Liver (tissue), 9 donors: Measurements from ENCODE around the gene COL20A1. TPM values are rescaled to one million over a fixed set of nuclear protein-coding genes. Genes with fewer than 3 reads are reported as not detected.

Source experiments
- DNase-seq: peaks from one replicate; pipeline ENCODE4 v3.0.0-alpha.2; 2017; ENCODE audit warnings: low spot score
- H3K27ac ChIP-seq, 2 donors: one replicate each; pipeline ENCODE4 v1.7.0; 2013; ENCODE audit warnings: inconsistent platforms in 2 of 2, low read length in 2 of 2, control low read depth in 1 of 2, low read depth in 1 of 2, mild to moderate bottlenecking in 1 of 2
- H3K27me3 ChIP-seq, 4 donors: one replicate each; pipeline versions ENCODE4 v1.6.1 to v1.7.0; 2013; ENCODE audit warnings: low read length in 3 of 4, inconsistent platforms in 1 of 4, mild to moderate bottlenecking in 1 of 4, moderate library complexity in 1 of 4; ENCODE audit not compliant: control insufficient read depth in 4 of 4, insufficient read depth in 4 of 4
- H3K36me3 ChIP-seq, 4 donors: one replicate each; pipeline versions ENCODE4 v1.6.1 to v1.7.0; 2013; ENCODE audit warnings: low read length in 3 of 4, mild to moderate bottlenecking in 3 of 4, low read depth in 1 of 4, moderate library complexity in 1 of 4; ENCODE audit not compliant: control insufficient read depth in 4 of 4, insufficient read depth in 3 of 4
- H3K4me1 ChIP-seq, 4 donors: one replicate each; pipeline versions ENCODE4 v1.6.1 to v1.7.0; 2013; ENCODE audit warnings: low read length in 3 of 4, mild to moderate bottlenecking in 3 of 4, moderate library complexity in 1 of 4; ENCODE audit not compliant: control insufficient read depth in 4 of 4, insufficient read depth in 4 of 4
- H3K4me3 ChIP-seq, 3 donors: one replicate each; pipeline versions ENCODE4 v1.6.1 to v1.7.0; 2013; ENCODE audit warnings: low read length in 3 of 3, control low read depth in 1 of 3, low read depth in 1 of 3, mild to moderate bottlenecking in 1 of 3
- H3K9ac ChIP-seq, 2 donors: one replicate each; pipeline ENCODE4 v1.7.0; 2013; ENCODE audit warnings: low read length in 2 of 2, mild to moderate bottlenecking in 2 of 2, moderate library complexity in 2 of 2, control low read depth in 1 of 2, low read depth in 1 of 2
- H3K9me3 ChIP-seq, 4 donors: one replicate each; pipeline versions ENCODE4 v1.6.1 to v1.7.0; 2013; ENCODE audit warnings: low read length in 3 of 4; ENCODE audit not compliant: control insufficient read depth in 4 of 4
- ATF3 ChIP-seq: IDR thresholded peaks from 2 replicates; pipeline ENCODE4 v1.6.1; 2016; ENCODE audit warnings: antibody characterized with exemption
- CTCF ChIP-seq: fragments of 150-350 bp; IDR thresholded peaks from 2 replicates; pipeline ENCODE4 v1.5.1; 2017; ENCODE audit warnings: improper control_type of control experiment, low read depth, low read length; ENCODE audit not compliant: missing input control
- EGR1 ChIP-seq, 2 donors: IDR thresholded peaks; 2 replicates each; pipeline ENCODE4 v1.6.1; 2016 to 2018; ENCODE audit warnings: antibody characterized with exemption in 2 of 2, low read depth in 2 of 2
- FOXA1 ChIP-seq: IDR thresholded peaks from 2 replicates; pipeline ENCODE4 v1.6.1; 2016; ENCODE audit warnings: antibody characterized with exemption
- FOXA2 ChIP-seq: IDR thresholded peaks from 2 replicates; pipeline ENCODE4 v1.6.1; 2016; ENCODE audit warnings: antibody characterized with exemption
- GABPA ChIP-seq, 2 donors: IDR thresholded peaks in 1 of 2; conservative IDR thresholded peaks in 1 of 2; 2 replicates each; pipeline ENCODE4 v1.6.1; 2016; ENCODE audit warnings: antibody characterized with exemption in 2 of 2, mild to moderate bottlenecking in 1 of 2, moderate library complexity in 1 of 2
- HNF4A ChIP-seq, 2 donors: conservative IDR thresholded peaks; 2 replicates each; pipeline ENCODE4 v1.6.1; 2016; ENCODE audit warnings: antibody characterized with exemption in 2 of 2, mild to moderate bottlenecking in 2 of 2
- HNF4G ChIP-seq: IDR thresholded peaks from 2 replicates; pipeline ENCODE4 v1.6.1; 2016; ENCODE audit warnings: antibody characterized with exemption
- JUND ChIP-seq, 2 donors: IDR thresholded peaks; 2 replicates each; pipeline ENCODE4 v1.6.1; 2016; ENCODE audit warnings: antibody characterized with exemption in 2 of 2
- MAX ChIP-seq: IDR thresholded peaks from 2 replicates; pipeline ENCODE4 v1.6.1; 2016; ENCODE audit warnings: antibody characterized with exemption
- NR2F2 ChIP-seq: IDR thresholded peaks from 2 replicates; pipeline ENCODE4 v1.6.1; 2016; ENCODE audit warnings: antibody characterized with exemption
- RAD21 ChIP-seq, 2 donors: IDR thresholded peaks; 2 replicates each; pipeline ENCODE4 v1.6.1; 2016; ENCODE audit warnings: antibody characterized with exemption in 2 of 2, mild to moderate bottlenecking in 2 of 2
- REST ChIP-seq: IDR thresholded peaks from 2 replicates; pipeline ENCODE4 v1.6.1; 2016; ENCODE audit warnings: antibody characterized with exemption, mild to moderate bottlenecking
- RXRA ChIP-seq, 2 donors: IDR thresholded peaks; 2 replicates each; pipeline ENCODE4 v1.6.1; 2017 to 2018; ENCODE audit warnings: antibody characterized with exemption in 2 of 2, mild to moderate bottlenecking in 1 of 2
- SP1 ChIP-seq: IDR thresholded peaks from 2 replicates; pipeline ENCODE4 v1.6.1; 2018; ENCODE audit warnings: antibody characterized with exemption, mild to moderate bottlenecking
- TAF1 ChIP-seq: conservative IDR thresholded peaks from 2 replicates; pipeline ENCODE4 v1.6.1; 2016; ENCODE audit warnings: antibody characterized with exemption, mild to moderate bottlenecking
- YY1 ChIP-seq: IDR thresholded peaks from 2 replicates; pipeline ENCODE4 v1.6.1; 2016; ENCODE audit warnings: antibody characterized with exemption, mild to moderate bottlenecking
- ZBTB33 ChIP-seq: IDR thresholded peaks from 2 replicates; pipeline ENCODE4 v1.6.1; 2016; ENCODE audit warnings: antibody characterized with exemption
- WGBS: extraction: QIAGEN DNeasy Blood & Tissue Kit; methylation state at CpG from one replicate; pipeline ENCODE4 v1.1.7; 2013; 5-methylcytosine and 5-hydroxymethylcytosine counted together
- polyA plus RNA-seq, 2 donors: library from polyadenylated mRNA; stranded (reverse) in 1 of 2; unstranded in 1 of 2; fragments of 200-250 nt in 1 of 2; fragments of >200 nt in 1 of 2; fragmentation: Nextera tagmentation in 1 of 2; extraction: Ambion mirVana in 1 of 2; gene quantifications; one replicate each; pipeline versions ENCODE4 v1.2.1 to v1.2.3, GENCODE V29; 2013 to 2015
- total RNA-seq, 2 donors: library from RNA; depleted of rRNA; stranded (reverse); fragments of >200 nt; gene quantifications; one replicate each; pipeline ENCODE4 v1.2.3, GENCODE V29; 2014
- donor health status: healthy.
- donor health status: healthy.
- donor health status: healthy.
- donor health status: healthy.
- donor health status: healthy.

The COL20A1 gene
- total and polyA plus RNA-seq, 4 donors = not detected

GRCh38 chr20:63342561-63343459 lies 49.8 kb downstream of the COL20A1 start:
- no peak overlapping the region for H3K4me3 ChIP-seq
- no peaks in the 10 kb centered on the region for H3K27me3 ChIP-seq
- peaks cover 0 to 23% (median 15%) of the 10 kb centered on the region in 4 donors for H3K4me1 ChIP-seq
- no peak for DNase-seq
- H3K27ac ChIP-seq = no peak overlapping the region
- no peak overlapping the region for H3K9ac ChIP-seq
- H3K36me3 ChIP-seq = no peaks in the 10 kb centered on the region
- WGBS = 89% methylated on average over 59 of the region's 59 CpGs
- no peak for TF ChIP-seq REST
- no peak for TF ChIP-seq MAX
- no peak for TF ChIP-seq TAF1
- no peak for TF ChIP-seq GABPA (IDR thresholded peaks at IDR 0.05 in 1 of 2, conservative IDR thresholded peaks at IDR 0.05 in 1 of 2)
- TF ChIP-seq SP1 = no peak
- no peak for TF ChIP-seq FOXA1
- TF ChIP-seq EGR1 (IDR thresholded peaks at IDR 0.05; ENCODE audit: low read depth in 2 of 2) = no peak
- no peak for TF ChIP-seq JUND (IDR thresholded peaks at IDR 0.05)
- no peak for TF ChIP-seq FOXA2
- no peak for TF ChIP-seq HNF4A (conservative IDR thresholded peaks at IDR 0.05)
- no peak for TF ChIP-seq RAD21 (IDR thresholded peaks at IDR 0.05)
- TF ChIP-seq ZBTB33 = no peak
- no peak for TF ChIP-seq ATF3
- no peak for TF ChIP-seq YY1
- no peak for TF ChIP-seq NR2F2
- no peak for TF ChIP-seq CTCF
- no peak for TF ChIP-seq HNF4G
- no peak for TF ChIP-seq RXRA (IDR thresholded peaks at IDR 0.05)
- H3K9me3 ChIP-seq = no peaks in the 10 kb centered on the region
